Thyroid gland (tissue), 4 donors: ENCODE data around the gene DGKH.

Experiments used
- POLR2A ChIP-seq, 2 donors: fragments of 450-650 bp; IDR thresholded peaks; one replicate each; pipeline ENCODE4 v1.6.1; 2017; ENCODE audit warnings: antibody characterized with exemption in 2 of 2, mild to moderate bottlenecking in 2 of 2, moderate library complexity in 1 of 2
- TF ChIP-seq, protein P1 (sequence below), 6 experiments: fragments of 200-600 bp in 3 of 6; fragments of 450-650 bp in 3 of 6; sonication (generic) in 3 of 6; IDR thresholded peaks; one replicate each; pipeline ENCODE4 v1.5.1; 2016 to 2019; ENCODE audit warnings: antibody characterized with exemption in 6 of 6, mild to moderate bottlenecking in 2 of 6, inconsistent platforms in 1 of 6, moderate library complexity in 1 of 6

GRCh38 chr13:42146359-42146758, 97.9 kb downstream of the DGKH start:
- TF ChIP-seq POLR2A (IDR thresholded peaks at IDR 0.05), result no peak
- TF ChIP-seq, protein P1, sequence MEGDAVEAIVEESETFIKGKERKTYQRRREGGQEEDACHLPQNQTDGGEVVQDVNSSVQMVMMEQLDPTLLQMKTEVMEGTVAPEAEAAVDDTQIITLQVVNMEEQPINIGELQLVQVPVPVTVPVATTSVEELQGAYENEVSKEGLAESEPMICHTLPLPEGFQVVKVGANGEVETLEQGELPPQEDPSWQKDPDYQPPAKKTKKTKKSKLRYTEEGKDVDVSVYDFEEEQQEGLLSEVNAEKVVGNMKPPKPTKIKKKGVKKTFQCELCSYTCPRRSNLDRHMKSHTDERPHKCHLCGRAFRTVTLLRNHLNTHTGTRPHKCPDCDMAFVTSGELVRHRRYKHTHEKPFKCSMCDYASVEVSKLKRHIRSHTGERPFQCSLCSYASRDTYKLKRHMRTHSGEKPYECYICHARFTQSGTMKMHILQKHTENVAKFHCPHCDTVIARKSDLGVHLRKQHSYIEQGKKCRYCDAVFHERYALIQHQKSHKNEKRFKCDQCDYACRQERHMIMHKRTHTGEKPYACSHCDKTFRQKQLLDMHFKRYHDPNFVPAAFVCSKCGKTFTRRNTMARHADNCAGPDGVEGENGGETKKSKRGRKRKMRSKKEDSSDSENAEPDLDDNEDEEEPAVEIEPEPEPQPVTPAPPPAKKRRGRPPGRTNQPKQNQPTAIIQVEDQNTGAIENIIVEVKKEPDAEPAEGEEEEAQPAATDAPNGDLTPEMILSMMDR (IDR thresholded peaks at IDR 0.05), result no peak
